Stomach smooth muscle (tissue), 2 donors: Measurements from ENCODE around the gene C1orf87.

Experiments used
- H3K27ac ChIP-seq: one replicate; pipeline ENCODE4 v1.7.0; 2013; ENCODE audit warnings: mild to moderate bottlenecking, low read length, inconsistent platforms
- H3K27me3 ChIP-seq, 2 donors: one replicate each; pipeline ENCODE4 v1.7.0; 2013; ENCODE audit warnings: low read length in 2 of 2; ENCODE audit not compliant: insufficient read depth in 2 of 2, control insufficient read depth in 1 of 2
- H3K36me3 ChIP-seq, 2 donors: one replicate each; pipeline ENCODE4 v1.7.0; 2013; ENCODE audit warnings: low read length in 2 of 2; ENCODE audit not compliant: control insufficient read depth in 2 of 2, insufficient read depth in 2 of 2
- H3K4me1 ChIP-seq: one replicate; pipeline ENCODE4 v1.7.0; 2013; ENCODE audit warnings: low read length; ENCODE audit not compliant: control insufficient read depth, insufficient read depth
- H3K4me3 ChIP-seq, 2 donors: one replicate each; pipeline ENCODE4 v1.7.0; 2013; ENCODE audit warnings: low read length in 2 of 2
- H3K9ac ChIP-seq, 2 donors: one replicate each; pipeline ENCODE4 v1.7.0; 2013; ENCODE audit warnings: low read length in 2 of 2, mild to moderate bottlenecking in 1 of 2
- H3K9me3 ChIP-seq, 2 donors: one replicate each; pipeline ENCODE4 v1.7.0; 2013; ENCODE audit warnings: low read length in 2 of 2; ENCODE audit not compliant: control insufficient read depth in 2 of 2
- donor health status: healthy.
- donor health status: Pancreatic carcinoma.

C1orf87 gene, protein sequence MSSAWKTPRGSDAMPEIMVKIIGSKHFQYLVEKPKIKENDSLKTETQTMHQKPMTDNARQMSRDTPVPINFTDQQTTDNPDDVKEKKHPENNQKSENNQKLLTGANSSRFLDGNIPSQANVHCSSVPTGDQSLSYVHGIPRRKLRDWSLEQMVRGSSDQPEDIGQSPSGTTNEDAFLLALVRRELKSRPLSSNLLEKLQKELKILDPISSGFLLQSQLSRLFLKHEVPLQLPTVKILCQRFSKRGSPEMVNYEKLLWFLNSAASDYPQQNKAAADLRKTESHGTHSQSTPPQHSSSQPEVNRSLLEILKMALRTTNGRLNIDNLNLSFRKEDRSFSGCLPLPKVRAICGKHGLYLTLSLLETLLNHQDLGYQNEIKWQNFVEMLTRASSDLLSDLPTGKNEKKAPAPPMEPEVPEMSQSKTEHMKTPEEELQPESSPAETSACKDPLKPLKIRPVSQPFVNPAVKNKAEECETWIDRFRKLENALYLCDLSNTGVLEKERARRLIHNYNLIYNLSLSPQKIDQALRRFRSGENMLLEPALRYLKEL

DNA sequence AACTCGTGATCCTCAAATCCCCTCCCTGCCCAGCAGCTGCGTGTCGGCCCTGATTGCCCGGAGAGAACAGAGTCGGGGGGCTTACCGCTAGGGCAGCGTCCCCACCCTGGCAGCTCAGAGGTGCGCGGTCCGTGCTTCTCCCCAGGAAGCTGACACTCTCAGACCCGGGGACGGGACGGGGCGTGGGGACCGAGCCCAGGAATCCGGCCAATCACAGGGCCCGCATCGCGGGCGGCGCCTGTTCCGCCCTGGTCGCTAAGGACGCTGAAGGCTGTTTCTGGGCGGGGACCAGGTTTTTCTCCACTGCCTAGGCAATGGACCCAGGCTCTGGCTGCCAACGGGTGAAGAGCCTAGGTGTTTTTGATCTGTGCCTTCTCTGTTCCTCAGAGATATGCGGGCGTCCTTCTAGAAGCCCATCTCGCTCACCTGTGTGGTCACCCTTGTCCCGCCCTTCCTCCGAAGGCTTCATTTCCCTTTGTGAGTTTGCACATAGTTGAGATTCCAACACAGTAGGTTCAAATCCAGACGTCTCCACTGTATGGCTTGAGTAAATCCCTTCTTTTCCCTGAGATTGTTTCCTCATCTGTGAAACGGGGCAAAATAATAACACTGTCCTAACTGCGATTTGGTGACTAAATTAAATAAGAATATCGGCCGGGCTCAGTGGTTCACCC is at the start of gene C1orf87:
Gene C1orf87, minus strand, starts transcription at position 166 of the 674 bp plus-strand sequence. CDS start 1,127 bp downstream, outside the sequence.
- H3K27ac ChIP-seq, result no peak within 1 kb of the TSS
- no peak within 1 kb of the TSS for H3K9ac ChIP-seq
- no peaks in the 10 kb centered on the region for H3K36me3 ChIP-seq
- no peaks in the 10 kb centered on the region for H3K9me3 ChIP-seq
- peaks cover 3 to 14% of the 10 kb centered on the region in 2 donors for H3K27me3 ChIP-seq
- no peaks in the 10 kb centered on the region for H3K4me1 ChIP-seq
- no peak within 1 kb of the TSS for H3K4me3 ChIP-seq

DNA sequence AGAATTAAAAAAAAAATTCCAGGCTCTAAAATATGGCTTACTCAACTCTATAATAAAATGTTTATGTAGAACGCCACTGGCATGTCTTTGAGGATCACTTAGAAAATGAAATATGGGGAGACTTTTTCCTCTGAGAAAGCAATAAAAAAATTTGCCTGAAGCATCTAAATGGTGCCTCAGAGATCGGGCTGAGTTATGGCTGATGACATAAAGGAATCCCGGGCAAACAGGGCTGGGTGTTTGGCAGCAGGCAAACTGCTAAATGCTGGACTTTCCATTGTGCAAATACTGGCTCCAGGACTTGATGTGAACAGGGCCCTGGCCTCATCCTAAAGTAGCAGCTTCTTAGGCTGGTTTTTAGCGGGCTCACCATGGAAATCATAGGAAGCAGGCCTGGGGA is 44.5 kb upstream of the C1orf87 start:
- Histone ChIP-seq H3K9me3 (no peaks in the 10 kb centered on the region), H3K9ac (no peak overlapping the region), H3K4me3 (no peak overlapping the region), H3K4me1 (no peaks in the 10 kb centered on the region), H3K27ac (no peak overlapping the region), H3K36me3 (no peaks in the 10 kb centered on the region), H3K27me3 (no peaks in the 10 kb centered on the region)

DNA sequence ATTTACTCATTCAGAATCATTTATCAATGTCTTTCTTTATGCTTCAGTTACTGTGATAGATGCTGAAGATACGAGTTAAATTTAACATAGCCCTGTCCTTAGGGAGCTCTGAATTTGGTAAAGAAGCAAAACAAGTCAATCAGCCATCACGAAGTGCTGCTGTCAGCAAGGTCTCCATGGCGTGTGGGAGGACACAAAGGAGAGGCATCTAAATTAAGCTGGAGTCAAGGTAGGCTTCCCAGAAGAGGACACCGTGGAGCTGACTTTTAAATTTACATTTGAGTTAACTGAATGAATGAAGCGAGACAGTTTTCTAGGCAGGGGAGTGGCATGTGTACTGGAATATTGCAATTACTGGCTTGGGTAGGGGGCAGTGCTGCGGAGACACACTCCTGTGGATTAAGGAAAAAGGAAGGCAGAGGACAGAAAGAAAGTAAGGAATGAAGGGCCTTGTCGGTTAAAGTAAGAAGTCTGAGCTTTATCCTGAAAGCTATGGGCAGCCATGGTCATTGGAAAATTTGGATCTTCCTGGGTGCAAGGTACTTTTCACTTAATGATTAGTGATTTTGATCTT is 41.3 kb upstream of the C1orf87 start:
- no peaks in the 10 kb centered on the region for H3K9me3 ChIP-seq
- H3K9ac ChIP-seq, result no peak overlapping the region
- H3K4me1 ChIP-seq, result no peaks in the 10 kb centered on the region
- H3K4me3 ChIP-seq, result no peak overlapping the region
- no peaks in the 10 kb centered on the region for H3K36me3 ChIP-seq
- H3K27me3 ChIP-seq, result no peaks in the 10 kb centered on the region
- H3K27ac ChIP-seq, result no peak overlapping the region

DNA sequence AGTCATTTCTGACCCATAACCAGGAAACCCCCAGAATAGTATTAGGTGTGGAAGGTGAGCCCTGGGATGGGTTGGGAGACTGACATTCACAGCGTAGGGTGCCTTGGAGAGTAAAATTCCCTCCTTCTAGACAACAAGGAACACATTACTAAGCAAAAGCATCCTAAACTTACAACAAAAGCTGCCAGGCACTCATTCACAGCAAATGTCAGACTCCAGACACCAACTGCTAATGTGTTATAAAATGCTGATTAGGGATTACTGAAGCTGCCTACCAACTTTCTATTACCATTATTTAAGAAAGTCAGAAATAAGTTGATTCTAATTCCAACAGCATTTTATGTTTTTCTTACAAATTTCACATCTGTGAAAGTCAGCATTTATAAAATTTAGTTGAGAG is 40.0 kb upstream of the C1orf87 start:
- Histone ChIP-seq H3K4me3 (no peak overlapping the region), H3K4me1 (no peaks in the 10 kb centered on the region), H3K27me3 (no peaks in the 10 kb centered on the region), H3K27ac (no peak overlapping the region), H3K9ac (no peak overlapping the region), H3K9me3 (no peaks in the 10 kb centered on the region), H3K36me3 (no peaks in the 10 kb centered on the region)

DNA sequence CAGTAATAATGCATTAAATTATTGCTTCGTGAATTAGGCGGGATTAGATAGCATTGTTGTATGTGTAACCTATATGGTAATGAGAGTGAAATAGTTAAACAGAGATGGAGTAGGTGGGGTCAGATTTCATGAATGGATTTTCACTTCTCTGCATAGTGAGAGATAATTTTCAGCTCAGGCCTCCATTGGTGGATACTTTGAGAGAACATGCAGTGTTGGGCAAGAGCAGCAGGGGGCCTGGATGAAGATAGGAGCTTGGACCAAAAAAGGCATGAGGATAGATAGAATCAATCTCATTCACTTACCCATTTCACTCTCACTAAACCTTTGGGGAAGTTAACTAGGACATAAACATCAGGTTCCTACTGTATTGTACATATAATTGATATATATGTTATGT is 39.5 kb upstream of the C1orf87 start:
- Histone ChIP-seq H3K4me1 (no peaks in the 10 kb centered on the region), H3K27ac (no peak overlapping the region), H3K4me3 (no peak overlapping the region), H3K9me3 (no peaks in the 10 kb centered on the region), H3K36me3 (no peaks in the 10 kb centered on the region), H3K27me3 (no peaks in the 10 kb centered on the region), H3K9ac (no peak overlapping the region)

DNA sequence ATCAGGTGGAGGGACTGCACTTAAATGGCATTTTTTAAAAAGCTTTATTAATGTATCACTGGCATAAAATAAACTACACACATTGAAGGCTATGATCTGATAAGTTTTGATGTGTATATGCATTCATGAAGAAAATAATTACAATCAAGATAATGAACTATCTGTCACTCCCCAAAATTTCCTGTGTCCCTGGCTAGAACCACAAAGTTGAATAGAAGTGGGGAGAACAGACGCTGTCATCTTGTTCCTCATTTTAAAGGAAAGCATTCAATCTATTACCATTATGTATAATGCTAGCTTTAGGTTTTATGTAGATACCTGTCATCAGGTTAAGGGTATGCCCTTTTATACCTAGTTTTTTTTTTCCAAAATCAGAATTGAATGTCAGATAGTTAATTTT is 38.1 kb upstream of the C1orf87 start:
- no peaks in the 10 kb centered on the region for H3K4me1 ChIP-seq
- no peaks in the 10 kb centered on the region for H3K27me3 ChIP-seq
- H3K4me3 ChIP-seq, result no peak overlapping the region
- no peaks in the 10 kb centered on the region for H3K36me3 ChIP-seq
- no peak overlapping the region for H3K27ac ChIP-seq
- H3K9ac ChIP-seq, result no peak overlapping the region
- H3K9me3 ChIP-seq, result no peaks in the 10 kb centered on the region

DNA sequence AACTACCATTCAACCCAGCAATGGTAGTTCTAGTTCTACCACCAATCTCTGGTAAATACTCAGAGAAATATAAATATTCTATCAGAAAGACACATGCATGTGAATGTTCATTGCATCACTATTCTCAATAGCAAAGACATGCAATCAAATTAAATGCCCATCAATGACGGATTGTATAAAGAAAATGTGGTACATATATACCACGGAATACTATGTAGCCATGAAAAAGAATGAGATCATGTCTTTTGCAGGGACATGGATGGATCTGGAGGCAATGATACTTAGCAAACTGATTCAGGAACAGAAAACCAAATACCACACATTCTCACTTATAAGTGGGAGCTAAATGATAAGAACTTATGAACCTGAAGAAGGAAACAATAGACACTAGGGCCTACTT is 37.5 kb upstream of the C1orf87 start:
- Histone ChIP-seq H3K9me3 (no peaks in the 10 kb centered on the region), H3K4me1 (no peaks in the 10 kb centered on the region), H3K27me3 (no peaks in the 10 kb centered on the region), H3K27ac (no peak overlapping the region), H3K4me3 (no peak overlapping the region), H3K9ac (no peak overlapping the region), H3K36me3 (no peaks in the 10 kb centered on the region)

DNA sequence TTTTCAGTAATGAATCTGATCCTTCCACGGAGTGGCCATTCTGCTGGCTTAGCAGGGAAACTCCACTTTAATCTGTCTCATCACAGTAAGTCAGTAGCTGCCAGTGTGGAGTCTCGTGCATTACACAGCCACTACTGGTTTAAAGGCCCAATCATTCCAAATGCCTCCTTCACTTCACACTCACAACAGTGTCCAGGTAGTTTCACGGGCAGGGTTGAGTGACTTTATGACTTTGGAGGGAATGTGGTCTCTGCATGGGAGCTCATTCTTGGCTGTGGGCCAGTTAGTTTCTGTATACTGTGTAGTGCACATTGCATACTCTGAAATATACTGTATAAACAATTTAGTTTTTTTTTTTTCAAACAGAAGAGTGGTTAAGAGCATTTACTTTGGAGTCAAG is 34.6 kb upstream of the C1orf87 start:
- H3K4me1 ChIP-seq, result no peaks in the 10 kb centered on the region
- no peak overlapping the region for H3K27ac ChIP-seq
- H3K9me3 ChIP-seq, result no peaks in the 10 kb centered on the region
- H3K27me3 ChIP-seq, result no peaks in the 10 kb centered on the region
- no peaks in the 10 kb centered on the region for H3K36me3 ChIP-seq
- no peak overlapping the region for H3K9ac ChIP-seq
- H3K4me3 ChIP-seq, result no peak overlapping the region

DNA sequence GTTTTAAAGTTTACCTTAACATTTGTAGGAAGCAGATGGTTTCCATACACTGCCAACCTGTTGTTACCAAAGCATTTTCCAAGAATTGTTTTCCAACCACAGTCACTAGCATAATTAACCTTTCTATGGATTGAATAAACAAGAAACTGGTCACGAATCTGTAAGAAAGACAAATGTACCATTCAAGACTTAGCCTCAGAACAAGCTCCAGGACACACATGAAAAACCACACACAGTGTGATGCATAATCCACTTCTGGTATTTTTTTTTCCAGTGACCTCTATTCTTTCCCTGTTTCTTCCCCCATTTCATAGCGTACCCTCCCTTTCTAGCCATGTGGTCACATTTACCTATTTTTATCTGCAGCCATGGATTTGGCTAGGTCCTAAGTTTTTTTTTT is 29.6 kb upstream of the C1orf87 start:
- H3K36me3 ChIP-seq, result no peaks in the 10 kb centered on the region
- H3K4me1 ChIP-seq, result no peaks in the 10 kb centered on the region
- no peak overlapping the region for H3K4me3 ChIP-seq
- no peak overlapping the region for H3K9ac ChIP-seq
- H3K27me3 ChIP-seq, result no peaks in the 10 kb centered on the region
- no peaks in the 10 kb centered on the region for H3K9me3 ChIP-seq
- peak overlapping the region; percentile 13 for H3K27ac ChIP-seq

DNA sequence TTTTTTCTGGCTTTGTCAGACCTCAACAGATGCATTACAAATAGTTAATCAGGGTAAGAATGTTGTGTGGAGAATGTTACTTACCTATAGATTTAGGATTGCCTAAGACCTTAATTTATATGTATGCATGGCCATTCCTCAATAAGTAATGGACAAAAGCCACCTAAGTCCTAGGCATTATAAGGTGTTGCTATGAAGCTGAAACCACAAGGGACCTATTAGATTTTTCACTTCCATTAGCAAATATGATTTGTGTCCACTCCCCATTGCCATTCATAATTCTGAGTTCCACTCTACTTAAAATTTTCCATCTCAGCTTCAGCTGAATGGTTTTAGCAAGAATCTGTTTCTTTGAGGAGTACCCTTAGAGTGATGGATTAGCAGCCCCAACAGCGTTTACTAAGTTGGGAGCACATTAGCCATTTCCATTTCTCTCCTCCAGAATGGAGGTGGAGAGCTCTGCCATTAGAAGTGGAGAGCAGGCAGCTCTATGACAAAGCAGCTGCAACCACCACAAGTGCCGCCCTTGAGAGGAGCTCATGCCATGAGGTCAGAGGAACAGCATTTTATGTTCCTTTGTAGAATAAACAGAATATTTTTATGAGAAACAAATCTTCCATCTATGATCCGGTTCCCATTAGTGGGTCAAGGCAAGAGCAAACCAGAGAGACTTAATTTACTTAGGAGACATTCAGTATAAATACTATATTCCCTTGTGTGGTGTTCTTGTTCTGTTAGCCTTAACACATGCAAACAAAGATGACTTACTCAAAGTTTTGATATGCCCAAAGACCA is 28.9 kb upstream of the C1orf87 start:
- no peaks in the 10 kb centered on the region for H3K9me3 ChIP-seq
- H3K27ac ChIP-seq, result peak overlapping the region; percentile 13
- no peaks in the 10 kb centered on the region for H3K36me3 ChIP-seq
- no peaks in the 10 kb centered on the region for H3K4me1 ChIP-seq
- no peaks in the 10 kb centered on the region for H3K27me3 ChIP-seq
- H3K9ac ChIP-seq, result no peak overlapping the region
- H3K4me3 ChIP-seq, result no peak overlapping the region
